Smooth muscle cell (in vitro differentiated cells): ENCODE data around the gene THAP5. TPM values are rescaled to one million over a fixed set of nuclear protein-coding genes. Genes with fewer than 3 reads are reported as not detected.

Experiments used
- DNase-seq: peaks from one replicate; lab custom pipeline; 2025; ENCODE audit not compliant: unreplicated experiment; lab: John Stamatoyannopoulos, UW
- H2AFZ ChIP-seq: fragments of 200-600 bp; sonication (generic); 2 replicates; pipeline ENCODE4 v1.6.0; 2016; ENCODE audit warnings: antibody characterized with exemption, low read depth, mild to moderate bottlenecking
- H3F3A ChIP-seq: fragments of 200-600 bp; sonication (generic); 2 replicates; pipeline ENCODE4 v1.6.0; 2017; ENCODE audit warnings: antibody characterized with exemption, low read depth
- H3K27ac ChIP-seq: fragments of 200-600 bp; sonication (generic); 2 replicates; pipeline ENCODE4 v1.5.1; 2016; ENCODE audit warnings: low read depth, mild to moderate bottlenecking
- H3K27me3 ChIP-seq: fragments of 200-600 bp; sonication (generic); 2 replicates; pipeline ENCODE4 v1.6.1; 2016; ENCODE audit warnings: low read depth, mild to moderate bottlenecking
- H3K36me3 ChIP-seq: fragments of 200-600 bp; sonication (generic); 2 replicates; pipeline ENCODE4 v1.5.1; 2016; ENCODE audit warnings: low read depth
- H3K4me1 ChIP-seq: fragments of 200-600 bp; sonication (generic); 2 replicates; pipeline ENCODE4 v1.5.1; 2016; ENCODE audit warnings: low read depth
- H3K4me2 ChIP-seq: fragments of 200-600 bp; sonication (generic); 2 replicates; pipeline ENCODE4 v1.6.0; 2016; ENCODE audit warnings: mild to moderate bottlenecking
- H3K4me3 ChIP-seq: fragments of 200-600 bp; sonication (generic); 2 replicates; pipeline ENCODE4 v1.5.1; 2016; ENCODE audit warnings: mild to moderate bottlenecking
- H3K79me2 ChIP-seq: fragments of 200-600 bp; sonication (generic); 2 replicates; pipeline ENCODE4 v1.6.0; 2016; ENCODE audit warnings: low read depth, mild to moderate bottlenecking
- H3K9ac ChIP-seq: fragments of 200-600 bp; sonication (generic); 2 replicates; pipeline ENCODE4 v1.6.0; 2016; ENCODE audit warnings: low read depth
- H3K9me3 ChIP-seq: fragments of 200-600 bp; sonication (generic); replicated peaks from 2 replicates; pipeline ENCODE4 v1.5.1; 2016; ENCODE audit warnings: low read depth
- H4K20me1 ChIP-seq: fragments of 200-600 bp; sonication (generic); 2 replicates; pipeline ENCODE4 v1.6.0; 2016; ENCODE audit warnings: low read depth
- CTCF ChIP-seq: fragments of 200-600 bp; sonication (generic); IDR thresholded peaks from 2 replicates; pipeline ENCODE4 v1.5.1; 2017; ENCODE audit warnings: borderline replicate concordance, mild to moderate bottlenecking, antibody characterized with exemption; ENCODE audit not compliant: insufficient read depth, poor library complexity, severe bottlenecking
- WGBS: methylation state at CpG from one replicate; pipeline ENCODE4 v1.1.7; 2016; ENCODE audit warnings: low lambda C conversion rate; 5-methylcytosine and 5-hydroxymethylcytosine counted together
- polyA plus RNA-seq: library from polyadenylated mRNA; unstranded; fragments of >200 nt; fragmentation: Nextera tagmentation; extraction: Ambion mirVana; gene quantifications from 2 replicates; pipeline ENCODE4 v1.2.1, GENCODE V29; 2016
- total RNA-seq: library from RNA; depleted of rRNA; stranded (reverse); fragments of >200 nt; gene quantifications from 2 replicates; pipeline ENCODE4 v1.2.3, GENCODE V29; 2014

Gene THAP5
- total and polyA plus RNA-seq, 2 experiments from 2014 or later = 9.4 to 45.0 TPM

GRCh38 chr7:108613949-108614381 lies 44.5 kb upstream of the THAP5 start:
- Histone ChIP-seq H3K9me3 (no peaks in the 10 kb centered on the region), H3K4me2 (no peak overlapping the region), H3K79me2 (no peaks in the 10 kb centered on the region), H3K4me3 (no peak overlapping the region), H3K9ac (no peak overlapping the region), H3K27me3 (no peaks in the 10 kb centered on the region), H4K20me1 (no peaks in the 10 kb centered on the region), H3K27ac (no peak overlapping the region), H3F3A (no peaks in the 10 kb centered on the region), H3K36me3 (no peaks in the 10 kb centered on the region), H3K4me1 (no peaks in the 10 kb centered on the region), H2AFZ (no peak overlapping the region)
- no peak for DNase-seq
- no peak for TF ChIP-seq CTCF
- whole genome bisulfite sequencing = 91% methylated on average over 4 of the region's 4 CpGs

GRCh38 chr7:108613147-108613948 lies 43.8 kb upstream of the THAP5 start:
- Histone ChIP-seq H3K4me3 (no peak overlapping the region), H3K36me3 (no peaks in the 10 kb centered on the region), H3K4me1 (no peaks in the 10 kb centered on the region), H3K27ac (no peak overlapping the region), H3K9me3 (no peaks in the 10 kb centered on the region), H4K20me1 (no peaks in the 10 kb centered on the region), H3K9ac (no peak overlapping the region), H2AFZ (no peak overlapping the region), H3F3A (no peaks in the 10 kb centered on the region), H3K4me2 (no peak overlapping the region), H3K79me2 (no peaks in the 10 kb centered on the region), H3K27me3 (no peaks in the 10 kb centered on the region)
- WGBS = 27% methylated on average over 5 of the region's 5 CpGs
- TF ChIP-seq CTCF = peak; percentile 84
- DNase-seq = no peak

DNA sequence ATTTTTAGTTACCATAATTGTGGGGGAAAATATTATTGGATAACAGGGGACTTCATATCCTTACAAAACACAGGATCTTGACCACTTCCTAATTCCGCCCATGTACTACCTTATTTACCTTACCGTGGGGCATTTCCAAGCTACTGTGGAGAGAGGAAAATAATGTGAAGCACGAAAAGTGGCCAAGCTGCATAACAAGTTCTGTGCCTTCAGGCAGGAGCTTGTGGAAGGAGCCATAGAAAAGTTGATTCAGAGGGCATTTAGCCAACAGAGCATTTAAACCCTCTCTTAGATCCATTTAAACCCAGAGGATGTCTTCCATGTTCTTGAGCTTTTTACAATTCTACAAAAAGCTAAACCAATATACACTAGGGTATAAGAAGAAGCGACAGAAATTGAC lies 41.8 kb upstream of the THAP5 start:
- 74% methylated on average over 4 of the region's 4 CpGs for WGBS
- H3K27me3 ChIP-seq = no peaks in the 10 kb centered on the region
- no peaks in the 10 kb centered on the region for H3K4me1 ChIP-seq
- no peak overlapping the region for H2AFZ ChIP-seq
- no peak for TF ChIP-seq CTCF
- no peaks in the 10 kb centered on the region for H3K79me2 ChIP-seq
- H3K36me3 ChIP-seq = no peaks in the 10 kb centered on the region
- H3K4me3 ChIP-seq = no peak overlapping the region
- H4K20me1 ChIP-seq = no peaks in the 10 kb centered on the region
- no peak overlapping the region for H3K27ac ChIP-seq
- DNase-seq = no peak
- no peak overlapping the region for H3K9ac ChIP-seq
- H3F3A ChIP-seq = no peaks in the 10 kb centered on the region
- H3K9me3 ChIP-seq = no peaks in the 10 kb centered on the region
- H3K4me2 ChIP-seq = no peak overlapping the region

DNA sequence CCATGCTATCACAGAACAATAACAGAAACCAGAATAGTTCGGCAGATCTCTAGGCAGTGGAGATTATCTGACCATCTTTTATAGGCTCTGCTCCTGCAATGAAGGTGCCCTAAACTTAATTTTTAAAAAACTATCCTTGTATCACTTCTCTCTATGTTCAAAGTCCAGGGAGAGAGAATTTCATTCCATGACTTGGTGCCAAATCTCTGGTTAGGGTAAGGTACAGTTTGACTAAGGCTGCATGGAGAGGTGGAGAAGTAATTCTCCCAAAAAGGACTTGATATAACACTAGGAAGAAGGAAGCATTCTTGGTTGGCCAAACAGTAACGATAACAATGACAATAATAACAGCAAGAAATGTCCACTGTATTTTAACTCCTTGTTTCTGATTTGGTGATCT lies 40.1 kb upstream of the THAP5 start:
- Histone ChIP-seq H2AFZ (no peak overlapping the region), H3K4me3 (no peak overlapping the region), H3K27ac (no peak overlapping the region), H3K9ac (no peak overlapping the region), H3F3A (no peaks in the 10 kb centered on the region), H3K9me3 (no peaks in the 10 kb centered on the region), H3K4me1 (no peaks in the 10 kb centered on the region), H3K79me2 (no peaks in the 10 kb centered on the region), H3K4me2 (no peak overlapping the region), H3K27me3 (no peaks in the 10 kb centered on the region), H3K36me3 (no peaks in the 10 kb centered on the region), H4K20me1 (no peaks in the 10 kb centered on the region)
- 94% methylated on average over 2 of the region's 2 CpGs for WGBS
- DNase-seq = no peak
- no peak for TF ChIP-seq CTCF
